GM19193 (cell line): Measurements from ENCODE around the gene KAZALD1.

ENCODE experiments used
- POLR2A ChIP-seq: IDR thresholded peaks from 4 replicates; pipeline ENCODE4 v1.6.1; 2011; ENCODE audit not compliant: insufficient read depth, insufficient read length; ENCODE audit errors: extremely low read depth

The KAZALD1 gene

DNA sequence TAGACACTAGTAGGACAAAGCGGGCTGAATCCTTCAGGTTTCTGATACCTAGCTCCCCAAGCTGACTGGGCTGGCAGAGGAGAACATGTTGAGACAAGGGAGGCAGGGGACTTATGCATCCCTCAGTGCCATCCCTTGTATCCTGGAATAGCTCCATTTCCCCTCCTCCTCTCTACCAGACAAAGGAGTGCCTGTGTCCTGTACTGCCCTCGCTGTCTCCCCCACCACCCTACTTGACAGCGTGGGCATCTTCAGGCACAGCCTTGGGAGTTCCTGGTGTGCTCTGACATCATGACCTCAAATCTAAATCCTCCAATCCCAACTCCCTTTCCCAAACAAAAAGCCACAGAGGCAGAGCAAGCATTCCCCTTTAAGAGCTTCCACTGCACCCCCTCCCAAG, 21.7 kb upstream of the KAZALD1 start:
- TF ChIP-seq POLR2A = no peak

GRCh38 chr10:101040851-101041250, 20.9 kb upstream of the KAZALD1 start:
- no peak for TF ChIP-seq POLR2A

- no peak for TF ChIP-seq POLR2A
Observed at GRCh38 chr10:101041252-101041761, 20.5 kb upstream of the KAZALD1 start.

GRCh38 chr10:101042118-101042517, 19.7 kb upstream of the KAZALD1 start:
- TF ChIP-seq POLR2A = no peak

GRCh38 chr10:101042667-101043362, 19.0 kb upstream of the KAZALD1 start:
- TF ChIP-seq POLR2A = peak; percentile 72

DNA sequence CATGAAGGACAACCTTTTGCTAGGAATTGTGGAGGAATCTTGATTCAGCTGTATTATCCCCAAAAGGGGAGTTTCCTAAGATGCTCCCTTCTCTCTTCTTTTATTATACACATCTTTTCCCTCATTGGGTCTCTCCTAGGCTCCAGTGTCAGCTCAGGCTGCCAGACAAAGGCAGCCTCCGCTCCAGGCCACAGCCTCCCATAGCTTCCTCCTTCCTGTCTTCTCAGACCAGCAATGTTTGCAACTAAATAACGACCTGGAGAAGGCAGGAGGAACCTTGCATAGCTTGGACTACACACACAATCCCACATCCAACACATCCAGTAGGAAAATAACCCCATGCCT, 18.5 kb upstream of the KAZALD1 start:
- no peak for TF ChIP-seq POLR2A

DNA sequence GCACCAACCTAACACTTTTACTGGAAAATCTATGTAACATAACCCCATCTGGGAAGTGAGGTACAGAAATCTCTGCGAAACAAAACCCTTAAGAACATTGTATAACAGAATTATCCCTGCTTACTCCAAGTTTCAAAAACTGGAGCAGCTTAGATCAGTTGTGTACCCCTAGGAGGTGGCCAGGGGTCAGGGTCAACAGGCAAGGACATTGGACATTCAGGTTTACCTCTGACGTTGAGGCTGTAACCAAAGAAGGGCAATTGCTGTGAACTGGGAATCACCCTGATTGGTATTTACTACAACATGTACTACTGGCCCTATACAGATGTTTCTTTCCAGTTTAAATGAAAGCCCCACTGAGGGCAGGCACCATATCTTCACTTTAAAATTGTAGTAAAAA, 17.7 kb upstream of the KAZALD1 start:
- no peak for TF ChIP-seq POLR2A

DNA sequence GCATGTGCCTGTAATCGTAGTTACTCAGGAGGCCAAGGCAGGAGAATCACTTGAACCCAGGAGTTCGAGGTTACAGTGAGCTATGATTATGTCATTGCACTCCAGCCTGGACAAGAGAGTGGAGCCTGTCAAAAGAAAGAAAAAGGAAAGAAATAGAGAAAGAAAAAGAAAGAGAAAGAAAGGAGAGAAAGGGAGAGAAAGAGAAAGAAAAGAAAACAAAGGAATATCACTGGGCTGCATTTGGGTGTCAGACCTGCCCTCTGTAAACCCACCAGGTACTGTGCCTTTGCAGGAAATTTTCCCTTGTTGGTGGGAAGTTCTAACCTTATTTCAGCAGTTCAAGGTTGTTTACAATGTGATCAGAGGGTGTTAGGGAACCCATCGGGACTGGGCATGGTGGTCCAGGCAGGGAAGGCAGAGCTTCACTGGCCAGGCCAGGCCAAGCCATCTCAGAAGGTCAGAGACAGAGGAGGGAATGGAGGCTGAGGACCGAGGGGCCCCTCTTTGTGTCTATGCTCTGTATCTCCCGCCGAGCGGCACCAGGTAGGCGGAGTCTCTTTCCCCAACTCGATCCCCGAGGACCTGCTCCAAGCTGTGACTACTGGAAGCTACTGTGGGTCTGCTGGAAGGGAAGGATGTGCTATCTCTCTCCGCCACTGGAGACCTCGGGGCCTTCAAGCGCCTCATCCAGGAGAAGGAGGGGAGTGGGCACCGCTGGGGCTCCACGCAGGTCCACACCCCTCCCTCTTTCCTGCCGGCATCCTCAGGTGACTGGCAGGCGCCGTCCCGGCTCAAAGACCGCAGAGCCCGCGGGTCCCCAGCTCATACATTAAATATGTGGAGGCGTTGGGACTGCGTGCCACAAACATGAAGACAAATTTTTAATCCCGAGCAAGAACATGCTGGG, 15.2 kb upstream of the KAZALD1 start:
- TF ChIP-seq POLR2A = no peak

GRCh38 chr10:101047268-101047667, 14.5 kb upstream of the KAZALD1 start:
- no peak for TF ChIP-seq POLR2A

DNA sequence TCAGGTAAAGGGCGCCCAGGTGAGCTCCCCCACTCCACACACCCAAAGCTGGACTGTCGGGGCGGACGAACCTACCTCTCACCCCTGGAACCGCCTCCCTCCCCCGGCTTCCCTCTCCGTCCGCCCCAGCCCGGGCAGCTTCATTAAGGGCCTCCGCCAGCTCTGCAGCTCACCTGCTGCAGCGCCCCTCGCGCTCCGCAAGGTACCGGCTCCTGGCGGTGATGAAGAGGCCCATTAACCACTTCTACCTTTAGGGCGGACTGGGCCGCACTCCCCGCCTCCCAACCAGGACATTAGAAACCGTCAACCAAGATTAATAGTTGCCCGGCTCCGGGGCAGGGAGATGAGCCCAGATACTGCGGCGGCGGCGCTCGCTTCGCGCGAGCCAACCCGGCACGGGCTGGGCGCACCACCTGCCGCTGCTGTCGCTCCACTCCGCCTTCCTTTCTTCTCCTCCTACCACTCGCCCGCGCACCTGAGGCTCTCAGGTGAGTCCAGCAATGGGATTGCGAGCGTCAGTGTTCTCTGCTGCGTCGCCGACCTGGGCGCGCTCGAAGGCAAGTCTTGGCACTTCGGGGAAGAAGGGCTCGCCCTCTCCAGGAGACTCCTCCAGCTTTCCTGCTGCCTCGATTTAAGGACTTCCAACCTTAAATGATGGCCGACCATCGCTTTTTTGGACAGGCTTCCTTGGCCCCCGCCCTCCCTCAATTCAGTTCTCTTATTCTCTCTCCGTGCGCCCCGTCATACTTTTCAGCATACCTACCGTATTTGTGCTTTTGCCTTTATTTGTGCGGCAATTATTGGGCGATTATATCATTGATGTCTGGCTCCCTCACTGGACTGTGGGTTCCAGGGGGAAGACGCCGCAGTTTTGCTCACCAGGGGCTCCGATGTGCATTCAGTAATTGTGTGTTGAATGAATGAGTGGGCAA, 13.6 kb upstream of the KAZALD1 start:
- TF ChIP-seq POLR2A = no peak

- TF ChIP-seq POLR2A = no peak
Observed at GRCh38 chr10:101050208-101051069, 11.3 kb upstream of the KAZALD1 start.

DNA sequence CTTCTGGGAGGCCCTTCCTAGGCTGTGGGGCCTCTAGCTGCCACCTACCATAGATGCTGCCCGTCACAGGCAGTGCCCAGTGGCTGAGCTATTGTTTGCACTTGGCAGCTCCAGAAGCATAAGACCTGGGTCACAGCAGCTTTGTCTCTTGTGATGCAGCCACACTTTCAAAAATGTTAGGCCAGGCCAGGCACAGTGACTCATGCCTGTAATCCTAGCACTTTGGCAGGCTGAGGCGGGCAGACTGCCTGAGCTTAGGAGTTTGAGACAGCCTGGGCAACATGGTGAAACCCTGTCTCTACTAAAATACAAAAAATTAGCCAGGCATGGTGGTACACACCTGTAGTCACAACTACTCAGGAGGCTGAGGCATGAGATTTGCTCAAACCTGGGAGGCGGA, 9.5 kb upstream of the KAZALD1 start:
- TF ChIP-seq POLR2A = no peak

DNA sequence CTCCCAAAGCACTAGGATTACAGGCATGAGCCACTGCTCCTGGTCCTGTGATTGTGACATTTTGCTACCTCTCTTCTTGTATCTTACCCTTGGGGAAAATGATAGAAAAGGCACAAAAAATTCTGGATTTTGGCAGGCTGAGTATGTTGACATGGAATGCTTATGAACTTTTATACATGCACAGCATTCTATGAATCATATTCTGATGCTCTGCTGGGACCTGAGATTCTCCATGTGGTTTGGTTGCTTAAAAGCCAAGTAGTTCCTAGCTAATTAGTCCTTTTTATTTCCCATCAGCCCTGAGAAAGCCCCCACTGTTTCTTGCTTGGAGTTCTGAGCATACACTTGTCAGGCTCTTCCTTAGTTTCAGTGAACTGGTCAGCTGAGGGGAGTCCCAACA, 8.3 kb upstream of the KAZALD1 start:
- TF ChIP-seq POLR2A = no peak

DNA sequence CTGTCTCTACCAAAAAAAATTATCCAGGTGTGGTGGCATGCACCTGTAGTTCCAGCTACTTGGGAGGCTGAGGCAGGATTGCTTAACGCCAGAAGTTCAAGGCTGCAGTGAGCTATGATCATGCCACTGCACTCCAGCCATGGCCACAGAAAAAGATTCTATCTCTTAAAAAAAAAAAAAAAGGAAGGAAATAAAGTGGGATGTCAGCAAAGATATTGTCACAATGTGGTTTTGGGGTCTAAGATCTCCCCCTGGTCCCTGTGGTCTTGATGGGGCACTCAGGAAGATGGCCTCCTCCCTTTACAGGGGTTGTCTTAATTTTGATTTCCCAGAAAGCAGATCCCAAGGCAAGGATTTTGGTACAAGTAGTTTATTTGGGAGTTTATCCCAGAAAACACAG, 7.4 kb upstream of the KAZALD1 start:
- TF ChIP-seq POLR2A = no peak
